ENCODE measurements around the gene ARPC5. TPM values are rescaled to one million over a fixed set of nuclear protein-coding genes. Genes with fewer than 3 reads are reported as not detected.

ARPC5 gene
- total RNA-seq, 1 donor, result 312 TPM

GRCh38 chr1:183597656-183598347 is 37.8 kb downstream of the ARPC5 start:
- no peak for DNase-seq (ENCODE audit: low read depth)
- TF ChIP-seq CTCF (IDR thresholded peaks at IDR 0.05; ENCODE audit: insufficient read depth, low read length), result no peak
- H3K4me3 ChIP-seq (ENCODE audit: low read depth, low read length), result no peak overlapping the region

DNA sequence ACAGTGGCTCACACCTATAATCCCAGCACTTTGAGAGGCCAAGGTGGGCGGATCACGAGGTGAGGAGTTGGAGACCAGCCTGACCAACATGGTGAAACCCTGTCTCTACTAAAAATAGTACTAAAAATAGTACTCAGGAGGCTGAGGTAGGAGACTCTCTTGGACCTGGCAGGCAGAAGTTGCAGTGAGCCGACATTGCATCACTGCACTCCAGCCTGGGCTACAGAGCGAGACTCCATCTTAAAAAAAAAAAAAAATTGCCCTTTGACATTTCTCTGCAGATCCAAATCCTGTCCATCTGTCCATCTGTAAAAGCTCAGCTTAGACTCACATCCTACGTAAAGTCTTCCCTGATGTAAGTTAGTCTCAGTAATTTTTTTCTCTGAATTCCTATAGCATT is 39.1 kb downstream of the ARPC5 start:
- DNase-seq (ENCODE audit: low read depth), result no peak
- no peak for TF ChIP-seq CTCF (IDR thresholded peaks at IDR 0.05; ENCODE audit: insufficient read depth, low read length)
- no peak overlapping the region for H3K4me3 ChIP-seq (ENCODE audit: low read depth, low read length)

GRCh38 chr1:183595537-183595936 is 40.0 kb downstream of the ARPC5 start:
- DNase-seq (ENCODE audit: low read depth), result no peak
- no peak for TF ChIP-seq CTCF (IDR thresholded peaks at IDR 0.05; ENCODE audit: insufficient read depth, low read length)
- H3K4me3 ChIP-seq (ENCODE audit: low read depth, low read length), result no peak overlapping the region

- TF ChIP-seq CTCF (IDR thresholded peaks at IDR 0.05; ENCODE audit: insufficient read depth, low read length), result no peak
- DNase-seq (ENCODE audit: low read depth), result no peak
- H3K4me3 ChIP-seq (ENCODE audit: low read depth, low read length), result no peak overlapping the region
Measured at GRCh38 chr1:183593356-183593755, 42.2 kb downstream of the ARPC5 start.

- no peak for DNase-seq (ENCODE audit: low read depth)
- TF ChIP-seq CTCF (IDR thresholded peaks at IDR 0.05; ENCODE audit: insufficient read depth, low read length), result no peak
- H3K4me3 ChIP-seq (ENCODE audit: low read depth, low read length), result no peak overlapping the region
Measured at GRCh38 chr1:183592733-183593132, 42.9 kb downstream of the ARPC5 start.

- TF ChIP-seq CTCF (IDR thresholded peaks at IDR 0.05; ENCODE audit: insufficient read depth, low read length), result no peak
- DNase-seq (ENCODE audit: low read depth), result peak; percentile 36
- H3K4me3 ChIP-seq (ENCODE audit: low read depth, low read length), result no peak within 1 kb of the TSS
Measured at GRCh38 chr1:183590244-183591191, 45.1 kb downstream of the ARPC5 start, which contains the start of gene NCF2. Gene NCF2 (minus strand): TSS chr1:183590459. CDS start chr1:183590329, 130 bp downstream.
